RWPE2 (cell line): ENCODE measurements around the gene SPATA1.

Source experiments
- ATAC-seq: fragments of 200-7000 bp; cut with Tn5 transposase; 3 replicates; pipeline ENCODE4 v1.9.1; 2021; ENCODE audit warnings: low read depth
- DNase-seq: peaks from one replicate; pipeline ENCODE4 v3.0.0-alpha.2; 2020; ENCODE audit warnings: low spot score
- H3K27ac ChIP-seq: fragments of 450-650 bp; 2 replicates; pipeline ENCODE4 v1.5.1; 2017; ENCODE audit warnings: mild to moderate bottlenecking; ENCODE audit not compliant: poor library complexity, severe bottlenecking
- H3K27me3 ChIP-seq: fragments of 250-450 bp; sonication (Bioruptor Pico); 2 replicates; pipeline ENCODE4 v1.5.1; 2021; ENCODE audit warnings: mild to moderate bottlenecking, moderate library complexity; ENCODE audit not compliant: insufficient read depth, poor library complexity, severe bottlenecking
- H3K36me3 ChIP-seq: fragments of 250-450 bp; sonication (Bioruptor Pico); 2 replicates; pipeline ENCODE4 v1.5.1; 2020; ENCODE audit warnings: low read depth, mild to moderate bottlenecking, moderate library complexity
- H3K4me1 ChIP-seq: fragments of 250-450 bp; sonication (Bioruptor Pico); 2 replicates; pipeline ENCODE4 v1.5.1; 2021; ENCODE audit warnings: mild to moderate bottlenecking, moderate library complexity; ENCODE audit not compliant: insufficient read depth, poor library complexity, severe bottlenecking
- H3K4me3 ChIP-seq: fragments of 250-450 bp; sonication (Bioruptor Pico); 2 replicates; pipeline ENCODE4 v1.5.1; 2021; ENCODE audit warnings: mild to moderate bottlenecking, moderate library complexity; ENCODE audit not compliant: severe bottlenecking
- H3K9me3 ChIP-seq: fragments of 250-450 bp; sonication (Bioruptor Pico); 2 replicates; pipeline ENCODE4 v1.5.1; 2021; ENCODE audit warnings: mild to moderate bottlenecking, moderate library complexity; ENCODE audit not compliant: severe bottlenecking
- CTCF ChIP-seq: fragments of 450-650 bp; IDR thresholded peaks from one replicate; pipeline ENCODE4 v1.5.1; 2017; ENCODE audit warnings: mild to moderate bottlenecking, moderate library complexity; ENCODE audit not compliant: poor library complexity, severe bottlenecking

Gene SPATA1

GRCh38 chr1:84497631-84498275, 8.4 kb upstream of the SPATA1 start:
- no peak for ATAC-seq
- H3K36me3 ChIP-seq: peaks cover 87% of the 10 kb centered on the region
- no peaks in the 10 kb centered on the region for H3K4me1 ChIP-seq
- no peak overlapping the region for H3K4me3 ChIP-seq
- DNase-seq: no peak
- no peak for TF ChIP-seq CTCF
- no peaks in the 10 kb centered on the region for H3K27me3 ChIP-seq
- no peaks in the 10 kb centered on the region for H3K9me3 ChIP-seq
- no peak overlapping the region for H3K27ac ChIP-seq

- Histone ChIP-seq H3K9me3 (no peaks in the 10 kb centered on the region), H3K4me1 (peaks cover 9% of the 10 kb centered on the region), H3K27ac (no peak overlapping the region), H3K27me3 (no peaks in the 10 kb centered on the region), H3K36me3 (peaks cover 44% of the 10 kb centered on the region), H3K4me3 (no peak overlapping the region)
- DNase-seq (no peak), ATAC-seq (no peak)
- no peak for TF ChIP-seq CTCF
Measured at GRCh38 chr1:84502927-84503326, 3.3 kb upstream of the SPATA1 start.

GRCh38 chr1:84504580-84505492, 1.4 kb upstream of the SPATA1 start:
- peak overlapping the region; percentile 58 for H3K4me3 ChIP-seq
- DNase-seq: no peak
- no peaks in the 10 kb centered on the region for H3K9me3 ChIP-seq
- H3K27ac ChIP-seq: peak overlapping the region; percentile 78
- no peak for TF ChIP-seq CTCF
- ATAC-seq: peak; percentile 3; the same call in 2 of the 3 replicates
- H3K27me3 ChIP-seq: no peaks in the 10 kb centered on the region
- peaks cover 25% of the 10 kb centered on the region for H3K36me3 ChIP-seq
- H3K4me1 ChIP-seq: peaks cover 9% of the 10 kb centered on the region

GRCh38 chr1:84505493-84506001, 639 bp upstream of the SPATA1 start:
- H3K27ac ChIP-seq: peak overlapping the region; percentile 78
- TF ChIP-seq CTCF: no peak
- H3K27me3 ChIP-seq: no peaks in the 10 kb centered on the region
- peak overlapping the region; percentile 58 for H3K4me3 ChIP-seq
- peaks cover 18% of the 10 kb centered on the region for H3K36me3 ChIP-seq
- peak; percentile 55 for ATAC-seq
- DNase-seq: no peak
- H3K9me3 ChIP-seq: no peaks in the 10 kb centered on the region
- H3K4me1 ChIP-seq: peaks cover 9% of the 10 kb centered on the region
